Kidney glomerular epithelial cell (primary cell): ENCODE data around the gene IGFALS.

Experiments used
- DNase-seq: peaks from one replicate; lab custom pipeline; 2025; lab: John Stamatoyannopoulos, UW

IGFALS gene

GRCh38 chr16:1744338-1744840 is 49.1 kb downstream of the IGFALS start:
- no peak for DNase-seq

GRCh38 chr16:1743376-1744337 is 49.8 kb downstream of the IGFALS start:
- no peak for DNase-seq

GRCh38 chr16:1741553-1742165 is 51.8 kb downstream of the IGFALS start:
- no peak for DNase-seq

GRCh38 chr16:1740781-1741490 is 52.6 kb downstream of the IGFALS start:
- no peak for DNase-seq
